HepG2 (cell line): Measurements from ENCODE around the gene PLB1. TPM values are rescaled to one million over a fixed set of nuclear protein-coding genes. Genes with fewer than 3 reads are reported as not detected.

Source experiments
- ATAC-seq: fragments of 200-7000 bp; cut with Tn5 transposase; 3 replicates; pipeline ENCODE4 v1.9.1; 2020; ENCODE audit warnings: mild to moderate bottlenecking, moderate library complexity
- BruUV-seq: library from RNA; stranded (reverse); fragments of 400-500 nt; replicated peaks from 2 replicates; lab custom pipeline; 2021; lab: Mats Ljungman, UMichigan
- CTCF ChIA-PET: fragments of 300-600 bp; formaldehyde crosslinking; extraction: SDS; loops from one replicate; lab custom pipeline; 2021; ENCODE audit warnings: low total read pairs, inconsistent platforms, low intra/inter-chr PET ratio; lab: Yijun Ruan, JAX
- POLR2A ChIA-PET: fragments of 350-600 bp; sonication (Branson Sonifier 250); formaldehyde crosslinking; loops from one replicate; lab custom pipeline; 2020; ENCODE audit warnings: antibody characterized with exemption, inconsistent platforms; lab: Yijun Ruan, JAX
- DNase-seq: peaks from one replicate; pipeline ENCODE4 v3.0.0-alpha.2; 2015; ENCODE audit warnings: low spot score
- FAIRE-seq: peaks from 3 replicates; lab custom pipeline; 2011; peaks lifted over from hg19 to GRCh38; lab: Jason Lieb, UNC
- H2AFZ ChIP-seq: one replicate; pipeline ENCODE4 v1.6.1; 2011; ENCODE audit warnings: low read length, inconsistent platforms
- H3K27ac ChIP-seq: fragments of 300-600 bp; 3 replicates; pipeline ENCODE4 v1.8.0; 2011; ENCODE audit warnings: mixed run types, mild to moderate bottlenecking, mixed read lengths, low read length, inconsistent platforms; ENCODE audit not compliant: insufficient read depth; ENCODE audit errors: extremely low read length
- H3K27me3 ChIP-seq, 2 experiments: fragments of 200-600 bp in 1 of 2; 2 replicates in 1 of 2; 3 replicates in 1 of 2; pipeline versions ENCODE4 v1.6.0 to v1.8.0; 2011; ENCODE audit warnings: low read length in 2 of 2, mild to moderate bottlenecking in 2 of 2, moderate library complexity in 2 of 2, inconsistent platforms in 1 of 2; ENCODE audit not compliant: insufficient read depth in 2 of 2, control insufficient read depth in 1 of 2
- H3K36me3 ChIP-seq, 2 experiments: fragments of 200-600 bp in 1 of 2; replicated peaks in 1 of 2; 2 replicates in 1 of 2; 3 replicates in 1 of 2; pipeline versions ENCODE4 v1.5.1 to v1.8.0; 2011; ENCODE audit warnings: low read length in 2 of 2, inconsistent platforms in 1 of 2; ENCODE audit not compliant: insufficient read depth in 2 of 2, control insufficient read depth in 1 of 2
- H3K4me1 ChIP-seq: 2 replicates; pipeline ENCODE4 v1.5.1; 2012; ENCODE audit warnings: low read length, inconsistent platforms; ENCODE audit not compliant: insufficient read depth
- H3K4me2 ChIP-seq: 2 replicates; pipeline ENCODE4 v1.6.0; 2011; ENCODE audit warnings: low read depth, low read length, inconsistent platforms
- H3K4me3 ChIP-seq, 3 experiments: fragments of 200-600 bp in 1 of 3; sonication (generic), shearing (Covaris generic) in 1 of 3; replicated peaks in 1 of 3; 2 replicates each; pipeline ENCODE4 v1.5.1; 2011 to 2016; ENCODE audit warnings: low read length in 3 of 3, inconsistent platforms in 2 of 3, low read depth in 2 of 3, mild to moderate bottlenecking in 2 of 3, control low read depth in 1 of 3, mixed read lengths in 1 of 3; ENCODE audit not compliant: insufficient read depth in 1 of 3
- H3K79me2 ChIP-seq: one replicate; pipeline ENCODE4 v1.6.1; 2011; ENCODE audit warnings: low read length, inconsistent platforms; ENCODE audit not compliant: insufficient read depth
- H3K9ac ChIP-seq: 2 replicates; pipeline ENCODE4 v1.6.0; 2011; ENCODE audit warnings: mild to moderate bottlenecking, low read depth, low read length, inconsistent platforms; ENCODE audit not compliant: insufficient read depth
- H3K9me3 ChIP-seq: 2 replicates; pipeline ENCODE4 v1.5.1; 2012; ENCODE audit warnings: mild to moderate bottlenecking, low read length
- H4K20me1 ChIP-seq: 2 replicates; pipeline ENCODE4 v1.6.0; 2011; ENCODE audit warnings: inconsistent platforms, mild to moderate bottlenecking, low read length, moderate library complexity; ENCODE audit not compliant: insufficient read depth
- ELF4 ChIP-seq: sonication (generic); formaldehyde crosslinking; IDR thresholded peaks from 2 replicates; pipeline ENCODE4 v1.5.0; 2020; ENCODE audit warnings: missing genetic modification reagents, mild to moderate bottlenecking, moderate library complexity, borderline replicate concordance
- HES4 ChIP-seq: sonication (generic); formaldehyde crosslinking; IDR thresholded peaks from 2 replicates; pipeline ENCODE4 v1.9.0; 2021; ENCODE audit warnings: mild to moderate bottlenecking, missing genetic modification reagents, borderline replicate concordance
- KLF12 ChIP-seq: sonication (generic); formaldehyde crosslinking; IDR thresholded peaks from 2 replicates; pipeline ENCODE4 v1.4.0; 2020; ENCODE audit warnings: missing genetic modification reagents, borderline replicate concordance
- NR2F2 ChIP-seq: IDR thresholded peaks from 2 replicates; pipeline ENCODE4 v1.6.1; 2012; ENCODE audit warnings: low read depth, inconsistent platforms, borderline replicate concordance
- SOX5 ChIP-seq: IDR thresholded peaks from 2 replicates; pipeline ENCODE4 v1.6.1; 2016; ENCODE audit warnings: borderline replicate concordance
- ZMYM2 ChIP-seq: sonication (generic); formaldehyde crosslinking; IDR thresholded peaks from 2 replicates; pipeline ENCODE4 v1.8.0; 2022; ENCODE audit warnings: mild to moderate bottlenecking, missing genetic modification reagents
- ZNF709 ChIP-seq: sonication (generic); formaldehyde crosslinking; IDR thresholded peaks from 2 replicates; pipeline ENCODE4 v1.5.0; 2020; ENCODE audit warnings: mild to moderate bottlenecking, missing genetic modification reagents
- ZNF737 ChIP-seq: sonication (generic); formaldehyde crosslinking; IDR thresholded peaks from 2 replicates; pipeline ENCODE4 v1.5.0; 2020; ENCODE audit warnings: missing genetic modification reagents, mild to moderate bottlenecking, borderline replicate concordance
- ZNF83 ChIP-seq: sonication (generic); formaldehyde crosslinking; IDR thresholded peaks from 2 replicates; pipeline ENCODE4 v1.4.0; 2020; ENCODE audit warnings: missing genetic modification reagents, mild to moderate bottlenecking, borderline replicate concordance
- WGBS: methylation state at CpG from one replicate; pipeline ENCODE4 v1.1.6; 2017; ENCODE audit warnings: low lambda C conversion rate; 5-methylcytosine and 5-hydroxymethylcytosine counted together
- in situ Hi-C: cut with HindIII; loops from 2 replicates; pipeline ENCODE4 v1.10.0; 2017; ENCODE audit warnings: low pct_unique_long_range_greater_than_20kb; ENCODE audit not compliant: extremely low pct_ligation_motif_present
- intact Hi-C: fragments of 100-400 bp; cut with micrococcal nuclease; formaldehyde crosslinking; loops from one replicate; pipeline ENCODE4 v1.10.0; 2022; ENCODE audit not compliant: unreplicated experiment
- polyA plus RNA-seq, 8 experiments: library from polyadenylated mRNA; depleted of rRNA in 3 of 8; stranded (reverse) in 7 of 8; unstranded in 1 of 8; fragments of >200 nt; fragmentation: Illumina TruSeq in 4 of 8; extraction: Trizol in 4 of 8; gene quantifications; 2 replicates each; pipeline versions ENCODE4 v1.2.1 to v1.2.3, GENCODE V29; 2011 to 2016; ENCODE audit warnings: low read depth in 4 of 8, missing spikeins in 1 of 8, mixed read lengths in 1 of 8; ENCODE audit not compliant: insufficient read depth in 1 of 8
- total RNA-seq, 5 experiments: library from RNA; depleted of rRNA; stranded (reverse); fragments of >200 nt; fragmentation: Illumina TruSeq; extraction: Trizol; gene quantifications; 2 replicates each; pipeline ENCODE4 v1.2.3, GENCODE V29; 2016; ENCODE audit warnings: low read depth in 1 of 5
- TF ChIP-seq, protein P1 (sequence below): sonication (generic); formaldehyde crosslinking; IDR thresholded peaks from 2 replicates; pipeline ENCODE4 v1.5.0; 2020; ENCODE audit warnings: missing genetic modification reagents, mild to moderate bottlenecking, borderline replicate concordance
- TF ChIP-seq, protein P2 (sequence below): IDR thresholded peaks from 2 replicates; pipeline ENCODE4 v1.6.1; 2016; ENCODE audit warnings: missing compliant biosample characterization, missing genetic modification reagents, borderline replicate concordance
- TF ChIP-seq, protein P3 (sequence below), 2 experiments: fragments of 450-650 bp in 1 of 2; sonication (generic) in 1 of 2; formaldehyde crosslinking; IDR thresholded peaks; 2 replicates each; pipeline versions ENCODE4 v1.5.0 to v1.8.0; 2020 to 2022; ENCODE audit warnings: mild to moderate bottlenecking in 1 of 2, missing genetic modification reagents in 1 of 2
- TF ChIP-seq, protein P4 (sequence below): sonication (generic); formaldehyde crosslinking; IDR thresholded peaks from 2 replicates; pipeline ENCODE4 v1.5.0; 2020; ENCODE audit warnings: missing genetic modification reagents
- TF ChIP-seq, protein P5 (sequence below): IDR thresholded peaks from 2 replicates; pipeline ENCODE4 v1.6.1; 2016; ENCODE audit warnings: mild to moderate bottlenecking, missing biosample characterization, missing genetic modification reagents
- TF ChIP-seq, protein P6 (sequence below): IDR thresholded peaks from 2 replicates; pipeline ENCODE4 v1.6.1; 2016; ENCODE audit warnings: low read depth, borderline replicate concordance
- TF ChIP-seq, protein P7 (sequence below): fragments of 450-650 bp; IDR thresholded peaks from 2 replicates; pipeline ENCODE4 v1.6.1; 2017; ENCODE audit warnings: mild to moderate bottlenecking

PLB1 gene
- total and polyA plus RNA-seq, 2 of the 13 experiments (the other 11 are each of a cell fraction or from before 2014, with no cell fraction given), result 0.20 to 1.8 TPM

DNA sequence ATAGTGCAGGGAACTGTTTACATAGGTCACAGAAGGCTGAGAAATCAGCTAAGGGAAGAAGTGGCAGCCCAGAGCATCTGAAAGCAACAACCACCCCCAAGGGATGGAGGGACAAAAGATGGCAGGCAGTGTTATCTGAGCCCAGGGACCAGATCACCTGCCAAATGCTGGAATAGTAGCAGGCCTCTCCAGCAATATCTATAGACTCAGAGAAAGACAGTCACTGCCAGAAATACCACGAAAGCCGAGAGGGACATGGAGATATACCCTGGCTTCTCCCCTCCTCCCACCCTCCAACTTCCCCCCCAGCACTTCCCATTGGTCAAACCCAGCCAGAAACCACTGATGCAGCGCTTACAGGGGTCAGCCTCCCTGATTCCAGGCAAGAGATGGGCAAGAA, 197.4 kb downstream of the PLB1 start:
- Histone ChIP-seq H2AFZ (no peak overlapping the region), H3K4me3 (no peak overlapping the region), H3K36me3 (no peaks in the 10 kb centered on the region), H3K9me3 (no peaks in the 10 kb centered on the region), H3K27ac (no peak overlapping the region), H3K4me2 (0 out of 2 replicates have a peak overlapping the region, but pooled peaks have one; percentile 16), H4K20me1 (no peaks in the 10 kb centered on the region), H3K9ac (no peak overlapping the region), H3K27me3 (0 out of 5 replicates have a peak, but pooled peaks cover 0 to 3% of the 10 kb centered on the region in 2 experiments), H3K4me1 (peaks cover 40% of the 10 kb centered on the region), H3K79me2 (no peaks in the 10 kb centered on the region)
- ATAC-seq (no peak), DNase-seq (no peak), FAIRE-seq (no peak)
- CTCF ChIA-PET, result no interaction called here
- BruUV-seq, result no TSS peak
- intact Hi-C loops (no loop called here), in situ Hi-C loops (no loop called here)
- 61% methylated on average over 3 of the region's 3 CpGs for WGBS
- POLR2A ChIA-PET, result no interaction called here
- TF ChIP-seq, protein P1, sequence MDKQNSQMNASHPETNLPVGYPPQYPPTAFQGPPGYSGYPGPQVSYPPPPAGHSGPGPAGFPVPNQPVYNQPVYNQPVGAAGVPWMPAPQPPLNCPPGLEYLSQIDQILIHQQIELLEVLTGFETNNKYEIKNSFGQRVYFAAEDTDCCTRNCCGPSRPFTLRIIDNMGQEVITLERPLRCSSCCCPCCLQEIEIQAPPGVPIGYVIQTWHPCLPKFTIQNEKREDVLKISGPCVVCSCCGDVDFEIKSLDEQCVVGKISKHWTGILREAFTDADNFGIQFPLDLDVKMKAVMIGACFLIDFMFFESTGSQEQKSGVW (CRISPR knock-in tag), result no peak
- no peak for TF ChIP-seq NR2F2
- TF ChIP-seq ZNF83 (CRISPR knock-in tag), result no peak
- TF ChIP-seq, protein P2, sequence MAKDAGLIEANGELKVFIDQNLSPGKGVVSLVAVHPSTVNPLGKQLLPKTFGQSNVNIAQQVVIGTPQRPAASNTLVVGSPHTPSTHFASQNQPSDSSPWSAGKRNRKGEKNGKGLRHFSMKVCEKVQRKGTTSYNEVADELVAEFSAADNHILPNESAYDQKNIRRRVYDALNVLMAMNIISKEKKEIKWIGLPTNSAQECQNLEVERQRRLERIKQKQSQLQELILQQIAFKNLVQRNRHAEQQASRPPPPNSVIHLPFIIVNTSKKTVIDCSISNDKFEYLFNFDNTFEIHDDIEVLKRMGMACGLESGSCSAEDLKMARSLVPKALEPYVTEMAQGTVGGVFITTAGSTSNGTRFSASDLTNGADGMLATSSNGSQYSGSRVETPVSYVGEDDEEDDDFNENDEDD, result no peak
- TF ChIP-seq, protein P3, sequence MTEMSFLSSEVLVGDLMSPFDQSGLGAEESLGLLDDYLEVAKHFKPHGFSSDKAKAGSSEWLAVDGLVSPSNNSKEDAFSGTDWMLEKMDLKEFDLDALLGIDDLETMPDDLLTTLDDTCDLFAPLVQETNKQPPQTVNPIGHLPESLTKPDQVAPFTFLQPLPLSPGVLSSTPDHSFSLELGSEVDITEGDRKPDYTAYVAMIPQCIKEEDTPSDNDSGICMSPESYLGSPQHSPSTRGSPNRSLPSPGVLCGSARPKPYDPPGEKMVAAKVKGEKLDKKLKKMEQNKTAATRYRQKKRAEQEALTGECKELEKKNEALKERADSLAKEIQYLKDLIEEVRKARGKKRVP (CRISPR knock-in tag; IDR thresholded peaks at IDR 0.05), result no peak
- TF ChIP-seq, protein P4, sequence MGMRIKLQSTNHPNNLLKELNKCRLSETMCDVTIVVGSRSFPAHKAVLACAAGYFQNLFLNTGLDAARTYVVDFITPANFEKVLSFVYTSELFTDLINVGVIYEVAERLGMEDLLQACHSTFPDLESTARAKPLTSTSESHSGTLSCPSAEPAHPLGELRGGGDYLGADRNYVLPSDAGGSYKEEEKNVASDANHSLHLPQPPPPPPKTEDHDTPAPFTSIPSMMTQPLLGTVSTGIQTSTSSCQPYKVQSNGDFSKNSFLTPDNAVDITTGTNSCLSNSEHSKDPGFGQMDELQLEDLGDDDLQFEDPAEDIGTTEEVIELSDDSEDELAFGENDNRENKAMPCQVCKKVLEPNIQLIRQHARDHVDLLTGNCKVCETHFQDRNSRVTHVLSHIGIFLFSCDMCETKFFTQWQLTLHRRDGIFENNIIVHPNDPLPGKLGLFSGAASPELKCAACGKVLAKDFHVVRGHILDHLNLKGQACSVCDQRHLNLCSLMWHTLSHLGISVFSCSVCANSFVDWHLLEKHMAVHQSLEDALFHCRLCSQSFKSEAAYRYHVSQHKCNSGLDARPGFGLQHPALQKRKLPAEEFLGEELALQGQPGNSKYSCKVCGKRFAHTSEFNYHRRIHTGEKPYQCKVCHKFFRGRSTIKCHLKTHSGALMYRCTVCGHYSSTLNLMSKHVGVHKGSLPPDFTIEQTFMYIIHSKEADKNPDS (CRISPR knock-in tag), result no peak
- TF ChIP-seq, protein P5, sequence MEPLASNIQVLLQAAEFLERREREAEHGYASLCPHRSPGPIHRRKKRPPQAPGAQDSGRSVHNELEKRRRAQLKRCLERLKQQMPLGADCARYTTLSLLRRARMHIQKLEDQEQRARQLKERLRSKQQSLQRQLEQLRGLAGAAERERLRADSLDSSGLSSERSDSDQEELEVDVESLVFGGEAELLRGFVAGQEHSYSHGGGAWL (CRISPR knock-in tag), result no peak
- TF ChIP-seq ZNF709, result no peak
- TF ChIP-seq, protein P6, sequence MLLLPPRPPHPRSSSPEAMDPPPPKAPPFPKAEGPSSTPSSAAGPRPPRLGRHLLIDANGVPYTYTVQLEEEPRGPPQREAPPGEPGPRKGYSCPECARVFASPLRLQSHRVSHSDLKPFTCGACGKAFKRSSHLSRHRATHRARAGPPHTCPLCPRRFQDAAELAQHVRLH (CRISPR knock-in tag), result no peak
- TF ChIP-seq HES4, result no peak
- no peak for TF ChIP-seq ELF4
- no peak for TF ChIP-seq ZNF737 (CRISPR knock-in tag)
- no peak for TF ChIP-seq SOX5 (CRISPR knock-in tag)
- no peak for TF ChIP-seq KLF12 (CRISPR knock-in tag)
- TF ChIP-seq, protein P7, sequence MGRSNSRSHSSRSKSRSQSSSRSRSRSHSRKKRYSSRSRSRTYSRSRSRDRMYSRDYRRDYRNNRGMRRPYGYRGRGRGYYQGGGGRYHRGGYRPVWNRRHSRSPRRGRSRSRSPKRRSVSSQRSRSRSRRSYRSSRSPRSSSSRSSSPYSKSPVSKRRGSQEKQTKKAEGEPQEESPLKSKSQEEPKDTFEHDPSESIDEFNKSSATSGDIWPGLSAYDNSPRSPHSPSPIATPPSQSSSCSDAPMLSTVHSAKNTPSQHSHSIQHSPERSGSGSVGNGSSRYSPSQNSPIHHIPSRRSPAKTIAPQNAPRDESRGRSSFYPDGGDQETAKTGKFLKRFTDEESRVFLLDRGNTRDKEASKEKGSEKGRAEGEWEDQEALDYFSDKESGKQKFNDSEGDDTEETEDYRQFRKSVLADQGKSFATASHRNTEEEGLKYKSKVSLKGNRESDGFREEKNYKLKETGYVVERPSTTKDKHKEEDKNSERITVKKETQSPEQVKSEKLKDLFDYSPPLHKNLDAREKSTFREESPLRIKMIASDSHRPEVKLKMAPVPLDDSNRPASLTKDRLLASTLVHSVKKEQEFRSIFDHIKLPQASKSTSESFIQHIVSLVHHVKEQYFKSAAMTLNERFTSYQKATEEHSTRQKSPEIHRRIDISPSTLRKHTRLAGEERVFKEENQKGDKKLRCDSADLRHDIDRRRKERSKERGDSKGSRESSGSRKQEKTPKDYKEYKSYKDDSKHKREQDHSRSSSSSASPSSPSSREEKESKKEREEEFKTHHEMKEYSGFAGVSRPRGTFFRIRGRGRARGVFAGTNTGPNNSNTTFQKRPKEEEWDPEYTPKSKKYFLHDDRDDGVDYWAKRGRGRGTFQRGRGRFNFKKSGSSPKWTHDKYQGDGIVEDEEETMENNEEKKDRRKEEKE, result no peak
- TF ChIP-seq ZMYM2, result no peak
